Body of pancreas (tissue), 4 donors: Measurements from ENCODE around the gene GAD1.

ENCODE experiments used
- CTCF ChIP-seq, 7 experiments: fragments of 450-650 bp in 4 of 7; fragments of 200-600 bp in 3 of 7; sonication (generic) in 3 of 7; IDR thresholded peaks; one replicate each; pipeline ENCODE4 v1.5.1; 2016 to 2019; ENCODE audit warnings: antibody characterized with exemption in 7 of 7
- POLR2A ChIP-seq, 3 donors: fragments of 450-650 bp; IDR thresholded peaks; one replicate each; pipeline ENCODE4 v1.6.1; 2016; ENCODE audit warnings: antibody characterized with exemption in 3 of 3, mild to moderate bottlenecking in 2 of 3

DNA sequence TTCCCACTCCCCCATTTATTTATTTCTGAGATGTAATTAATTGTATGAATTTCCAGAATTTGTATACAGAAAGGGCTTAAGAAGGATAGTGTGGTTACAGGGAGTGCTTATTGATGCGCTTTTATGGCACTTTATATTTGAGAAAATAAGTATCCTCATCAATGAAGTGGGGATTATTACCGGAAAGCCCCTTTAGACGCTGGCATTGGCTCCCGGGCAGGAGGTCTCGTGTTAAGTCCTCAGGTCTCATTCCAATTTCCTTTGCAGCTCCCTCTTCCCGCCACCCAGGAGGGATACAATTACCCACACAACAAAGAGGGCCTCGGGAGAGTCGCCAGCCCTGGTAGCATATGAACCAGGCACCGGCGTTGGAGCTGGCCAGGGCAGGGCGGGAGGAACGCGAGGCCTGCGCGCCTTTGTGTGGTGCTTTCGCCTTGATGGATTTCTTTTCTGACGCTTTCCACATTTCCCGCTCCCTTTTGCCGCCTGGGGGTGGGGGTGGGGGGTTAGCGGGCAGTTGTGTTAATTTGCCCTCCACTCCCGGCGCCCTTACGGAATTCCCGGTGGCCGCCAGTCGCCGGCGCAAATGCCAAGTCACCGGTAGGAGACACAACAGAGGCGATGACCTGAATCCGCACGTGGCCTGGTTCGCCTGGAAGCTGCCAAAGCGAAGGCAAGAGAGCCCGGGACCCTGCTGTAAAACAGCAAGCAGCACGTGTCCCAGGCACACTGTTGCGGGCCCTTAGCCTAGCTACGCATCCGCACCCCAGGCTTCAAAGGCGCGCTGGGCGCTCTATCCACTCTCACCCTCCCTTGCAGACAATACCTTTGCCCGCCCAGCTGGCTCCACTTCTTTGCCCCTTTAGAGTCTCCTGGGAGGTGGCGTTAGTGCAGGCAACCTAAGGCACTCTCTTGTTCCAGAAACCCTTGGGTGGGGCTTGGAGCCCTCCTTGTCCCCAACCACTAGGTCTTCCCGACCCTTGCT, 3.3 kb downstream of the GAD1 start:
- no peak for TF ChIP-seq CTCF (IDR thresholded peaks at IDR 0.05)
- no peak for TF ChIP-seq POLR2A (IDR thresholded peaks at IDR 0.05)
